Measurements from ENCODE around the gene SLC35D2.

SLC35D2 gene

DNA sequence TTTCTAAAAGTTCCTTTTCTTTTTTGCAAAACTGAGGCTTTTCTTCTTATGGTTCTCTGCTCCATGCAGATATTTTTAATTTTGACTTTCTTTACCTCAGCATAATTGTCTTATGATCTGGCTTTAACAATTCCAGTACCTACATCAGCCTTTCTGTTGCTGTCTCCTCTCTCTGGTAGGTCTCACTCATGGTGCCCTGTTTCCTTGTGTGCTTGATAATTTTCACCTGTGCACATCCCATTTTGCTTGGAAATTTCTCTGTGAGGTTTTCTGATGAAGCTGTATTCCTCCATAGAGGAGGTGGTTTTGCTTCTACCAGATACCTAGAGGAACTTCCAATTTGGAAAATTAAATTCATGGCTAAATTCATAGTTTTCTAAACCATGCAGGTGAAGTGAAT lies 79.3 kb downstream of the SLC35D2 start:
- DNase-seq = no peak

DNA sequence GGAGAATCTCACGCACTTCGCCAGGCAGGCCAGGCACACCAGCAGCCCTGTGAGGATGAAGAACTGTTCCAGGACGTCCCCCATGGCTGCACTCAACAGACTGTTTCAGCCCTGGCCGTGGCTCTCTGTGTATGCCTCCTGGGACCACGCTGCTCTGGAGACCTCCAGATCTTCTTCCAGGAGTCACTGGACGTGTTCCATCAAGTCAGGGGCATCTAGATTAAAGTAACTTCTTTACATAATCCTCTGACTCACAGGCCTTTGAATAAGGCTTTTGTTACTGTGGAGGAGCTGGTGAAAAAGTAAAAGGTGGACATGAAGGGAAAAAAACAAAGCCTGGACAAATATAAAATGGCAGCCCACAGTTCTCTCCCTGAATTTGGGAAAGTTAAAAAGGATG lies 81.5 kb downstream of the SLC35D2 start, which contains the start of gene HSD17B3:
Gene HSD17B3, minus strand, starts transcription at position 156 of the 400 bp plus-strand sequence. Its CDS starts 72 bp downstream, at position 84.
- DNase-seq = no peak

DNA sequence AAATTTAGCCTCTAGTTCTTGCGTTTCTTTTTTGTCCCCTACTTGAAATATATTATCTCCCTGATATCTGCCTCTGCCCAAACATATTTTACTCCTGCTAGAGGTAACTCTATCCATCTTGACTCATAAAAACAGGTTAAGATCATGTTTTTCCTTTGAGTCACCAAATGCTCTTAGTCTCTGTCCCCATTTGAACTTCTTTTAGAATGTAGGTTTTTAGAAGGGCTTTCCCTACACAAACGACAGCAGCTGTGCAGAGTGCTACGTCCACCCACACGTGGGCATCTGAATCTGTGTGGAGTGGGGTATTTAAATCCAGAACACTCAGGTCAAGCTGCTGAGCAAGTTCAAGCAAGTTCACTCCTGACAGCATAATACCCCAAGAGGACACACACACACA lies 83.7 kb downstream of the SLC35D2 start:
- DNase-seq = no peak

DNA sequence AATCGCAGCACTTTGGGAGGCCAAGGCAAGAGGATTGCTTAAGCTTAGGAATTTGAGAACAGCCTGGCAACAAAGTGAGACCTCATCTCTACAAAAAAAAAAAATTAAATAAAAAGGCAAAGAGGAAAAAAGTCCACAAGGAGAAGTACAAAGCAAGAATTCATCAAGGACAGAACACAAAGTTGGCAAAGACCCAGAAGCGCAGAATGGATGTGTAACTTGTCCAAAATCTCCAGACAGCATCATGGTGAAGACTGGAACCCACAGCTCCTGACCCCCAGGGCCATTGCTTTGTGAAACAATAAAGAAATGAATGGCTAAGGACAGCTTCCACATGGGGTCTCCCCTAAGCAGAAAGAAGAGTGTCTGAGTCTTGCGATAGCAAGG lies 89.4 kb downstream of the SLC35D2 start:
- no peak for DNase-seq

DNA sequence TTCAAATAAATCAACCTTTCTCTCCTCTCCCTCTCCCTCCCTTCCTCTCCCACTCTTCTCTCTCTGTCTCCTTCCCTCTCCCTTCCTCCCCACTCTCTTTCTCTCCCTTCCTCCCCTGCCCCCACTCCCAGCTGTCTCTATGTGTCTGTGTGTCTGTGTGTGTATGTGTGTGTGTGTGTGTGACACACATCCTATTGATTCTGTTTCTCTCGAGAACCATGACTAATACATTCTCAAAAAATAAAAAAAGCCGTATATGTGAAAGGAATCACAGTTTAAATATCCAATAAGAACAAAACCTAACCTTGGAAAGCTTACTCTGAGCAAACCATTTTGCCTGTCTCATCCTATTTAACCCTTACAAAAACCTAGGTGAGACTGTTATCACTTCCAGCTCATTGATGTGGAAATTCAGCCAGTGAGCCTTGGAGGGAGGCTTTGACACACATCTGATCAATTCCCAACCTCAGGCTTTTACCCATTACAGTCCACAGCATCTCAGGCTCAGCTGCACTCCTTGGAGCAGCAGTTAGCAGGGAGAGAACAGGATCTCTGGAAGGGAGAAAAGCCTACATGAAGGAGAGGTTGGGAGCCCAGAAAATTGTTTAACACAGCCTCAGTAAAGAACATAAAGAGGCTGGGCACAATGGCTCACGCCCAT lies 89.9 kb downstream of the SLC35D2 start:
- no peak for DNase-seq

DNA sequence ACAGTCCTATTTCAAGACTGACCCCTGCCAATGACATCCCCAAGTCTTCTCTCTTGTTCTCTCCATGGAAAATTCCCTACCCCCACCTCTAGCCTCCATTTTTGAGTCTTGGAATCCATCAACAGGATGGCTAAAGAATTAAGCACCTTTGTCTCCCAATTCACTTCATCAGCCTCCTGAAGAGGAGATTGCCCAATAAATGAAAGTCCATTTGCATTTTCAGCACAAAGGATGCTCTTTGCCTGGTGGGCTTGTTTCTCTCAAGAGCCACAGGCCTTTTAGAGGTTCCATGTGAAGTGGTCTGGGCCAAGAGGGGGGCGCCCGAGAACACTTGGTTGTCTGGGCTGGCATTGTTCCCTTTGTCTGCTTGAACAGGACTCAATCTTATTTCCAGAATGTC lies 94.1 kb downstream of the SLC35D2 start:
- no peak for DNase-seq

DNA sequence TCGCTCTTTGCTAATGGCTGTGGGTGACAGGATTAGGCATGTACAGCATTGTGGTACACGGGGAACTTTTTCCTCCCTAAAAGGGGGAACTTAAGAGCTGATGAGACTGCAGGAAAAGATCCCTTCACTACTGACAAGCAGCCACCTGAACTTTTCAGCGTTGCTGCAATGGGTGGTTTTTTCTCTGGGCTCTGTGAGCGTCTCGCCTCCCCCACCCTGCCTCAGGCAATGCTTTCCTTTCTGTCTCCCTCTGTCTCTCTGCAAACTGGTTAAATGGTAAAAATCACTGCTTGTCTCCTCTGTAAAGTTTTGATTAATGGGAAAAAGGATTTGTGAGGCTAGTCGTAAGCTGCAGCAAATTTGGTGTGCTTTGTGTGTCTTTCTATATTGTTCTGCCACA lies 101.9 kb downstream of the SLC35D2 start:
- no peak for DNase-seq

DNA sequence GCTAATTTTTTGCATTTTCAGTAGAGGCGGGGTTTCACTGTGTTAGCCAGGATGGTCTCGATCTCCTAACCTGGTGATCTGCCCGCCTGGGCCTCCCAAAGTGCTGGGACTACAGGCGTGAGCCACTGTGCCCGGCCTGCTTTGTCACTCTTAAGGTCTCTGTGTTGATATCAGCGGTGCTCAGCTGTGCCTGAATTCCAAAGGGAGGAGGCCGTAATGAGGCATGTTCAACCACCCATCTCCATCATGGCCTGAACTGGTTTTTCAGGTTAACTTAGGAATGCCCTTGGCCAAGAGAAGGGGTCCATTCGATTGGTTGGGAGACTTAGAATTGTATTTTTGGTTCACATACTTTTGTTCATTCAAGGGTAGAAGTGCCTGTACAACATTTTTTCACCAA lies 103.6 kb downstream of the SLC35D2 start:
- no peak for DNase-seq

DNA sequence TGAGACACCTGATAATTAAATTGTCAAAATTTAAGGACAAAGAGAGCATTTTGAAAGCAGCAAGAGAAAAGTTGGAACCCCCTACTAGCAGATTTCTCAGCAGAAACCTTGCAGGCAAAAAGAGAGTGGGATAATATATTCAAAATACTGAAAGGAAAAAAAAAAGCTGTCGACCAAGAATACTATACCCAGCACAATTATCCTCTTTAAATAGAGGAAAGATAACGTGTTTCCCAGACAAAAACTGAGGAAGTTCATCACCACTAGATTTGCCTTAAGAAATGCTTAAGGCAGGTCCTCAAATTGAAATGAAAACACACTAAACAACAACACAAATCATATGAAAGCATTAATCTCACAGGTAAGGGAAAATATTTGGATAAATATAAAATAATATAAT lies 108.6 kb downstream of the SLC35D2 start:
- DNase-seq = no peak

Measured in GOT3 (cell line).